WTC11 (cell line): ENCODE results near the gene SRPK3.
"Not testable (repeated sequence)": the region's sequence is repeated elsewhere in the genome, so short reads cannot be mapped to it uniquely, and the experiment has no call there.

Source experiments
- ATF1 ChIP-seq: sonication (generic); formaldehyde crosslinking; IDR thresholded peaks from 2 replicates; pipeline ENCODE4 v1.8.1; 2023; ENCODE audit warnings: mild to moderate bottlenecking, moderate library complexity, missing genetic modification reagents
- CDX4 ChIP-seq: fragments of 250-450 bp; sonication (Bioruptor Pico); IDR thresholded peaks from 2 replicates; pipeline ENCODE4 v1.9.0; 2021; ENCODE audit warnings: moderate library complexity, mild to moderate bottlenecking, inconsistent platforms, borderline replicate concordance
- ETV6 ChIP-seq: sonication (generic); formaldehyde crosslinking; IDR thresholded peaks from 2 replicates; pipeline ENCODE4 v1.8.1; 2022; ENCODE audit warnings: mild to moderate bottlenecking, missing genetic modification reagents
- FOXJ3 ChIP-seq: sonication (generic); formaldehyde crosslinking; IDR thresholded peaks from 2 replicates; pipeline ENCODE4 v1.9.0; 2021; ENCODE audit warnings: missing genetic modification reagents, mild to moderate bottlenecking, borderline replicate concordance
- GABPB1 ChIP-seq: sonication (generic); formaldehyde crosslinking; IDR thresholded peaks from 2 replicates; pipeline ENCODE4 v1.8.1; 2023; ENCODE audit warnings: mild to moderate bottlenecking, missing genetic modification reagents
- JUN ChIP-seq: sonication (generic); formaldehyde crosslinking; IDR thresholded peaks from 2 replicates; pipeline ENCODE4 v1.8.0; 2023; ENCODE audit warnings: mild to moderate bottlenecking, missing genetic modification reagents
- SMAD3 ChIP-seq: sonication (generic); formaldehyde crosslinking; IDR thresholded peaks from 2 replicates; pipeline ENCODE4 v1.8.0; 2022; ENCODE audit warnings: missing genetic modification reagents, mild to moderate bottlenecking, borderline replicate concordance
- SMAD4 ChIP-seq: sonication (generic); formaldehyde crosslinking; IDR thresholded peaks from 2 replicates; pipeline ENCODE4 v1.8.0; 2022; ENCODE audit warnings: mild to moderate bottlenecking, missing genetic modification reagents
- TF ChIP-seq, protein P1 (sequence below): sonication (generic); formaldehyde crosslinking; IDR thresholded peaks from 2 replicates; pipeline ENCODE4 v1.8.0; 2022; ENCODE audit warnings: mild to moderate bottlenecking, missing genetic modification reagents
- TF ChIP-seq, protein P2 (sequence below): fragments of 200-600 bp; IDR thresholded peaks from 2 replicates; pipeline ENCODE4 v1.8.0; 2022; ENCODE audit warnings: antibody characterized with exemption
- TF ChIP-seq, protein P3 (sequence below): sonication (generic); formaldehyde crosslinking; IDR thresholded peaks from 2 replicates; pipeline ENCODE4 v1.8.0; 2022; ENCODE audit warnings: mild to moderate bottlenecking, missing genetic modification reagents

GRCh38 chrX:153742796-153743467 lies 37.9 kb upstream of the SRPK3 start:
- TF ChIP-seq, protein P1, sequence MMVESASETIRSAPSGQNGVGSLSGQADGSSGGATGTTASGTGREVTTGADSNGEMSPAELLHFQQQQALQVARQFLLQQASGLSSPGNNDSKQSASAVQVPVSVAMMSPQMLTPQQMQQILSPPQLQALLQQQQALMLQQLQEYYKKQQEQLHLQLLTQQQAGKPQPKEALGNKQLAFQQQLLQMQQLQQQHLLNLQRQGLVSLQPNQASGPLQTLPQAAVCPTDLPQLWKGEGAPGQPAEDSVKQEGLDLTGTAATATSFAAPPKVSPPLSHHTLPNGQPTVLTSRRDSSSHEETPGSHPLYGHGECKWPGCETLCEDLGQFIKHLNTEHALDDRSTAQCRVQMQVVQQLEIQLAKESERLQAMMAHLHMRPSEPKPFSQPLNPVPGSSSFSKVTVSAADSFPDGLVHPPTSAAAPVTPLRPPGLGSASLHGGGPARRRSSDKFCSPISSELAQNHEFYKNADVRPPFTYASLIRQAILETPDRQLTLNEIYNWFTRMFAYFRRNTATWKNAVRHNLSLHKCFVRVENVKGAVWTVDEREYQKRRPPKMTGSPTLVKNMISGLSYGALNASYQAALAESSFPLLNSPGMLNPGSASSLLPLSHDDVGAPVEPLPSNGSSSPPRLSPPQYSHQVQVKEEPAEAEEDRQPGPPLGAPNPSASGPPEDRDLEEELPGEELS (CRISPR knock-in tag), result not testable (repeated sequence)
- not testable (repeated sequence) for TF ChIP-seq CDX4 (CRISPR knock-in tag); FOXJ3; ETV6 (CRISPR knock-in tag); SMAD3 (CRISPR knock-in tag); JUN (CRISPR knock-in tag); ATF1; SMAD4; GABPB1 (CRISPR knock-in tag)
- TF ChIP-seq, protein P2, sequence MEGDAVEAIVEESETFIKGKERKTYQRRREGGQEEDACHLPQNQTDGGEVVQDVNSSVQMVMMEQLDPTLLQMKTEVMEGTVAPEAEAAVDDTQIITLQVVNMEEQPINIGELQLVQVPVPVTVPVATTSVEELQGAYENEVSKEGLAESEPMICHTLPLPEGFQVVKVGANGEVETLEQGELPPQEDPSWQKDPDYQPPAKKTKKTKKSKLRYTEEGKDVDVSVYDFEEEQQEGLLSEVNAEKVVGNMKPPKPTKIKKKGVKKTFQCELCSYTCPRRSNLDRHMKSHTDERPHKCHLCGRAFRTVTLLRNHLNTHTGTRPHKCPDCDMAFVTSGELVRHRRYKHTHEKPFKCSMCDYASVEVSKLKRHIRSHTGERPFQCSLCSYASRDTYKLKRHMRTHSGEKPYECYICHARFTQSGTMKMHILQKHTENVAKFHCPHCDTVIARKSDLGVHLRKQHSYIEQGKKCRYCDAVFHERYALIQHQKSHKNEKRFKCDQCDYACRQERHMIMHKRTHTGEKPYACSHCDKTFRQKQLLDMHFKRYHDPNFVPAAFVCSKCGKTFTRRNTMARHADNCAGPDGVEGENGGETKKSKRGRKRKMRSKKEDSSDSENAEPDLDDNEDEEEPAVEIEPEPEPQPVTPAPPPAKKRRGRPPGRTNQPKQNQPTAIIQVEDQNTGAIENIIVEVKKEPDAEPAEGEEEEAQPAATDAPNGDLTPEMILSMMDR, result not testable (repeated sequence)
- TF ChIP-seq, protein P3, sequence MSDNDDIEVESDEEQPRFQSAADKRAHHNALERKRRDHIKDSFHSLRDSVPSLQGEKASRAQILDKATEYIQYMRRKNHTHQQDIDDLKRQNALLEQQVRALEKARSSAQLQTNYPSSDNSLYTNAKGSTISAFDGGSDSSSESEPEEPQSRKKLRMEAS (CRISPR knock-in tag), result not testable (repeated sequence)
